Measurements from ENCODE around the gene CLRN3.

CLRN3 gene

GRCh38 chr10:127919418-127920271 lies 26.9 kb upstream of the CLRN3 start:
- FAIRE-seq: no peak

DNA sequence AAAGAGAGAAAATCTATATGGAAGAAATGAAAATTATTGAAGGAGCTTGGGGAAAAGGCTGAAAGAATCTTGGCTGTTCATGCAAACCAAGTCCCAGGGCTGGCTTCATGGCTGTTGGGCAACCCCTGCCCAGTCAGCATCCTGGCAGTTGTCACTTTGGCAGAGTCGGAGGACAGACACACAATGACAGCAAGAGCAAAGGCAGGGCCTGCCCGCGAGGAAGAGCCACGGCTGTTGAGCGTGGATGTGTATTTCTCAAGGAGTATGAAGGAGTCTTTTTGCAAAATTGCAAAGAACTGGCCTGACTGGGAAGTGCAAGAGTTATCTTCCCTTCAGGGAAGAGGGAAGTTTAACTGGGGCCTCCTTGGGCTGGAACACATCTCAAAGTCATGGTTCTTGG lies 25.8 kb upstream of the CLRN3 start:
- FAIRE-seq: no peak

DNA sequence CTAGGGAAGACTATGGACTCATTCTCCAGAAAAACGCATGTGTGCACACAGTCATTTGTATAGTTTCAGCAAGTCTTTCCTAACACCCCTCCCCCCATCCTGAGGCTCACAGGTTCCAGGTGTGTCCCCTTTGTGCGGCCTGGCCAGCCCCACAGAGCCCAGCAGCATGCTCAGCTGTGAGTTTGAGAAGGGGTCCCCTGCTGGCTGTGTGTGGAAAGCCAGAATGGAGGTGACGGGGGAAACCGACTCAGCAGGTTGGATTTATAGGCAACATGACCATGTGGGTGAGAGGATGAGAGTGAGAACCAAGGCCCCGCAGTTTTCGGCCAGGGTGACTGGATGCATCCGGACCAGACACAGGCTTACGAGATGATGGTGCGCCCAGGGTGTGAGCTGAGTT lies 24.1 kb upstream of the CLRN3 start:
- FAIRE-seq: no peak

DNA sequence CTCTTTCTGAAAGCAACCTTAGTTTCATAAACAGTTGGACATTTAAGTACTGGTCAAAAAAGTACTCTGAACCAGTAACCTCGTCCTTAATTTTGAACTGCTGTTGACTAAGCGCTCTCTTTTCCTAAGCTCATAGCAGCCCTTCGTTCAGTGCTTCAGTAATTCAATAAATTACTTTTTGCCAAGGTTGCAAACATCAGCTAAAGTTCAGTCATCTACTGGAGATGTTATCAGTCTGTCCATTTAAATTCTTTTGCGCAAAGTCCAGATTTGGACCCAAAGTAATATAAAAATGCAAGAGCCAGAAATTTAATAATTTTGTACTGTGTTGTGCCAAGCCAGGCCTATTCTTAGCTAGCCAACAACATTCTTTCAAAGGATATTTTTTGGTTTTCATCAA lies 22.6 kb upstream of the CLRN3 start:
- no peak for FAIRE-seq

GRCh38 chr10:127913368-127913759 lies 20.6 kb upstream of the CLRN3 start:
- no peak for FAIRE-seq

GRCh38 chr10:127912607-127913367 lies 20.0 kb upstream of the CLRN3 start:
- FAIRE-seq: no peak

GRCh38 chr10:127911867-127912257 lies 19.1 kb upstream of the CLRN3 start:
- FAIRE-seq: no peak

DNA sequence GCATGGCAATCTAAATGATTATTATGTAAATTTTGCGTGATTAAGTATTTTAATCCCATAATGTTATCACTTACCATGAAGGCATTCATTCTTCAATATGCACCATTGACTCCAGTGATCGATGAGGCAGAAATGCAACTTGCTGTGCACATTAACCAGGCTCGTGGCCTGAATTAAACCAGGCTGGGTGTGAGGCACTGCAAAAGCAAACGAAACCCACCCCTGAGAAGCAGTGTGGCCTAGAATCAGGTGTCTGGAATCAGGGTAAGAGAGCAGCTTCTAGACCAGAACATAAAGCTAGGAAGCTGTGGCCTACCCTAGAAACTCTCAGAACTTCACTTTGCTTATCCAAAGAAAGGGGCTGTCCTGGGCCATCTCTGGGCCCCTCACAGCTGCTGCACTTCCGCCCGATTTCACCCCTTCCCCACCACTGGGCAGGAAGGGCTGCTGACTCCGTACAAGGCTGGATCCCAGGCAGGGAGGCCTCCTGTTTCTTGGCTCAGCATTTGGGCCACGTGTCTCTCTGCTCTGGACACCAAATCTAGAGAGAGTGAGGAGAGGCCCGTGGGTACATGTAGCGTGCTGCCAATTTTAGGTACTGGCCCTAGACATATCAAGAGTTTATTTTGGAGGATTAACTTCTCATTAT lies 18.6 kb upstream of the CLRN3 start:
- no peak for FAIRE-seq

GRCh38 chr10:127910464-127910770 lies 17.7 kb upstream of the CLRN3 start:
- no peak for FAIRE-seq

- no peak for FAIRE-seq
These were observed 17.1 kb upstream of the CLRN3 start for GRCh38 chr10:127909716-127910463.

DNA sequence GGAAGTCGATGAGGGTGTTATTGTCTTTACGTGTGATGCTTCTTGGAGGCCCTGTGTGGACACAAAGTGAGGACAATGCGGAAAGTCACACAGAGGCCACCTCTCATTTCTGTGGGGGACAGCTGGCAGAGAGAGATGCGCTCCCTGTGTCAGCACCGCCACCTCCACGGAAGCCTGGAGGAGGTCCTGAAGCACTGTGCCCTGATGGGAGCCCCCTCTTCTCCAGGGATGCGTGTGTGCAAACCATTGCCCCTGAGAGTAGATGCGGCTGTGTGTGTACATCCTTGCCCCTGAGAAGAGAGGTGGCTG lies 16.2 kb upstream of the CLRN3 start:
- FAIRE-seq: no peak

GRCh38 chr10:127908106-127908958 lies 15.6 kb upstream of the CLRN3 start:
- FAIRE-seq: no peak

DNA sequence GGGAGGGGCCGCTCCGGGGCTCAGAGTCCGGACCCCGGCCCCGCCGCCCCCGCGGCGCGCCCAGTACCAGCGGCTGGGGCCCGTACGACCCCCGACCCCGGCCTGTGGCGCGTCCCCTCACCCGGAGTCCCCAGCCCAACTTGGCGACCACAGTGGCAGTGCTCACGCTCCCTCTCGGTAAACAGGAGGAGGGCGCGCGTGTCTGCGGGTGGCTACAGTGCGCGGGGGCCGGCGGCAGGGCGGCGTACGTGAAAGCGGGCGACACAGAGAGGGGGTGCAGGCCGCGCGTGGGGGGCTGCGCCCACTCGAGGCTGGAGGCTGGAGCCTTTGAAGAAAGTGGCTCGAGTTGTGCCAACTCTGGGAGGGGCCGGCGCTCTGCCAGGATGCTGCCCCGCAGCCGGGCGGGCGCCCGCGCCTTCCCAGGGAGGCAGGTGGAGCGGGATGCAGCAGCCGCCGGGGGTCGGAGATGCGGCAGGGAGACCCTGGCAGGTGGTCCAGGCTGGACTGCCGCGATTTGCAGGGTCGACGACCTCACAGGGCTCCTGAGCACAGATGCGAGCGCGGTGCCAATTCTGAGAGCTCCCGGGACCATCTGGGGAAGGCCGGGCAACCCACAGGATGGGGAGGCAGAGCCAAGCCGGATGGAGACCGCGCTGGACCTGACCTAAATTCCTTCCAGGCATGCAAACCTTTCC lies 14.8 kb upstream of the CLRN3 start:
- no peak for FAIRE-seq

- FAIRE-seq: no peak
These were observed 14.0 kb upstream of the CLRN3 start, which contains the start of gene PTPRE for GRCh38 chr10:127906548-127907377. Gene PTPRE (plus strand): TSS chr10:127907103. CDS start chr10:128040882, 133,779 bp downstream.

- FAIRE-seq: no peak
These were observed 13.1 kb upstream of the CLRN3 start for GRCh38 chr10:127905848-127906261.

GRCh38 chr10:127905001-127905847 lies 12.5 kb upstream of the CLRN3 start:
- no peak for FAIRE-seq

GRCh38 chr10:127904311-127905000 lies 11.7 kb upstream of the CLRN3 start:
- FAIRE-seq: no peak

- FAIRE-seq: no peak
These were observed 11.0 kb upstream of the CLRN3 start for GRCh38 chr10:127903789-127904188.

Measured in colon (tissue), 2 donors.